H1 (cell line): ENCODE data around the gene PTBP3. TPM values are rescaled to one million over a fixed set of nuclear protein-coding genes. Genes with fewer than 3 reads are reported as not detected.

ENCODE experiments used
- CTCF ChIA-PET: fragments of 300-600 bp; sonication (Branson Sonifier 250); formaldehyde crosslinking; loops from one replicate; lab custom pipeline; 2021; ENCODE audit not compliant: partially characterized antibody; lab: Charles Lee
- POLR2A ChIA-PET: fragments of 300-600 bp; sonication (Branson Sonifier 250); formaldehyde crosslinking; loops from one replicate; lab custom pipeline; 2021; ENCODE audit warnings: inconsistent platforms; ENCODE audit not compliant: partially characterized antibody; lab: Charles Lee
- DNase-seq, 2 experiments: peaks; one replicate each; pipeline versions ENCODE4 v3.0.0 to v3.0.0-alpha.2; 2010 to 2022; ENCODE audit warnings: low spot score in 2 of 2, low read depth in 1 of 2, mixed read lengths in 1 of 2
- FAIRE-seq: peaks from 2 replicates; lab custom pipeline; 2011; peaks lifted over from hg19 to GRCh38; lab: Jason Lieb, UNC
- H2AFZ ChIP-seq: 2 replicates; pipeline ENCODE4 v1.8.1; 2012; ENCODE audit warnings: low read length, inconsistent platforms
- H2AK5ac ChIP-seq: 2 replicates; pipeline ENCODE4 v1.6.1; 2013; ENCODE audit warnings: low read depth, low read length
- H2BK120ac ChIP-seq: replicated peaks from 2 replicates; pipeline ENCODE3; 2013; ENCODE audit warnings: low read depth, low read length, inconsistent platforms
- H2BK12ac ChIP-seq: 2 replicates; pipeline ENCODE4 v1.6.1; 2013; ENCODE audit warnings: low read depth, low read length
- H2BK15ac ChIP-seq: 2 replicates; pipeline ENCODE4 v1.6.1; 2013; ENCODE audit warnings: low read length
- H2BK20ac ChIP-seq: 2 replicates; pipeline ENCODE4 v1.6.1; 2013; ENCODE audit warnings: low read length
- H2BK5ac ChIP-seq: 2 replicates; pipeline ENCODE4 v1.6.1; 2013; ENCODE audit warnings: low read depth, low read length
- H3K14ac ChIP-seq: 2 replicates; pipeline ENCODE4 v1.6.1; 2013; ENCODE audit warnings: inconsistent platforms; ENCODE audit not compliant: insufficient read length
- H3K18ac ChIP-seq: 2 replicates; pipeline ENCODE4 v1.6.1; 2013; ENCODE audit warnings: low read length; ENCODE audit errors: extremely low read depth
- H3K23ac ChIP-seq: 2 replicates; pipeline ENCODE4 v1.6.1; 2013; ENCODE audit warnings: inconsistent platforms; ENCODE audit not compliant: insufficient read length
- H3K23me2 ChIP-seq: 2 replicates; pipeline ENCODE4 v1.6.1; 2013; ENCODE audit warnings: low read depth, low read length
- H3K27ac ChIP-seq: 2 replicates; pipeline ENCODE4 v1.6.1; 2011; ENCODE audit warnings: low read depth, low read length, inconsistent platforms
- H3K27me3 ChIP-seq, 4 experiments: replicated peaks in 1 of 4; 1 replicate in 1 of 4; 2 replicates in 3 of 4; pipeline versions ENCODE4 v1.6.1 to v1.8.1; 2011 to 2013; ENCODE audit warnings: low read length in 3 of 4, mild to moderate bottlenecking in 3 of 4, inconsistent platforms in 2 of 4, mixed read lengths in 2 of 4, moderate library complexity in 1 of 4; ENCODE audit not compliant: control insufficient read depth in 3 of 4, insufficient read depth in 3 of 4; ENCODE audit errors: extremely low read depth in 1 of 4
- H3K36me3 ChIP-seq, 4 experiments: 2 replicates each; pipeline versions ENCODE4 v1.6.1 to v1.8.1; 2011 to 2013; ENCODE audit warnings: mild to moderate bottlenecking in 4 of 4, low read length in 3 of 4, moderate library complexity in 2 of 4, control low read depth in 1 of 4, inconsistent platforms in 1 of 4; ENCODE audit not compliant: insufficient read depth in 4 of 4, control insufficient read depth in 2 of 4
- H3K4ac ChIP-seq: replicated peaks from 2 replicates; pipeline ENCODE3; 2013; ENCODE audit warnings: low read length, low read depth, mixed read lengths, inconsistent platforms; ENCODE audit not compliant: insufficient read length
- H3K4me1 ChIP-seq, 4 experiments: replicated peaks in 1 of 4; 1 replicate in 1 of 4; 2 replicates in 3 of 4; pipeline versions ENCODE4 v1.6.1 to v1.8.1; 2011 to 2013; ENCODE audit warnings: low read length in 3 of 4, inconsistent platforms in 2 of 4, mixed read lengths in 1 of 4; ENCODE audit not compliant: insufficient read depth in 4 of 4, control insufficient read depth in 3 of 4
- H3K4me2 ChIP-seq, 2 experiments: 2 replicates each; pipeline versions ENCODE4 v1.6.1 to v1.8.1; 2011 to 2013; ENCODE audit warnings: low read depth in 2 of 2, low read length in 2 of 2, control low read depth in 1 of 2, inconsistent platforms in 1 of 2, mild to moderate bottlenecking in 1 of 2; ENCODE audit not compliant: insufficient read depth in 1 of 2
- H3K4me3 ChIP-seq, 4 experiments: fragments of 200-600, 300-600 bp in 1 of 4; sonication (generic), shearing (Covaris generic), sonication (Bioruptor Twin) in 1 of 4; 2 replicates each; pipeline versions ENCODE4 v1.5.1 to v1.8.1; 2011 to 2016; ENCODE audit warnings: low read length in 4 of 4, low read depth in 3 of 4, control low read depth in 2 of 4, inconsistent platforms in 2 of 4, mild to moderate bottlenecking in 2 of 4, mixed read lengths in 1 of 4, moderate library complexity in 1 of 4; ENCODE audit not compliant: insufficient read depth in 2 of 4; ENCODE audit errors: extremely low read depth in 1 of 4
- H3K56ac ChIP-seq: replicated peaks from 2 replicates; pipeline ENCODE3; 2013; ENCODE audit warnings: low read depth, mild to moderate bottlenecking, mixed read lengths, low read length, inconsistent platforms; ENCODE audit not compliant: insufficient read length
- H3K79me1 ChIP-seq: 2 replicates; pipeline ENCODE4 v1.6.1; 2013; ENCODE audit warnings: low read depth, low read length, control low read depth
- H3K79me2 ChIP-seq, 2 experiments: 2 replicates each; pipeline versions ENCODE4 v1.6.1 to v1.8.1; 2012 to 2013; ENCODE audit warnings: low read length in 2 of 2, mild to moderate bottlenecking in 2 of 2, inconsistent platforms in 1 of 2; ENCODE audit not compliant: insufficient read depth in 2 of 2, control insufficient read depth in 1 of 2
- H3K9ac ChIP-seq, 4 experiments: replicated peaks in 1 of 4; 1 replicate in 1 of 4; 2 replicates in 3 of 4; pipeline versions ENCODE4 v1.6.1 to v1.8.1; 2011 to 2013; ENCODE audit warnings: low read depth in 3 of 4, low read length in 3 of 4, control low read depth in 2 of 4, mild to moderate bottlenecking in 2 of 4, moderate library complexity in 2 of 4, inconsistent platforms in 1 of 4; ENCODE audit errors: extremely low read depth in 1 of 4
- H3K9me3 ChIP-seq, 2 experiments: 2 replicates each; pipeline versions ENCODE4 v1.6.1 to v1.8.1; 2012 to 2013; ENCODE audit warnings: mild to moderate bottlenecking in 2 of 2, moderate library complexity in 2 of 2, control low read depth in 1 of 2, inconsistent platforms in 1 of 2, low read depth in 1 of 2, low read length in 1 of 2, mixed read lengths in 1 of 2; ENCODE audit not compliant: insufficient read depth in 2 of 2
- H4K20me1 ChIP-seq, 2 experiments: replicated peaks in 1 of 2; 2 replicates each; pipeline versions ENCODE3 to v1.8.1; 2011 to 2013; ENCODE audit warnings: inconsistent platforms in 2 of 2, low read length in 2 of 2, mild to moderate bottlenecking in 1 of 2; ENCODE audit not compliant: insufficient read depth in 2 of 2, control insufficient read depth in 1 of 2
- H4K5ac ChIP-seq: 2 replicates; pipeline ENCODE4 v1.6.1; 2013; ENCODE audit warnings: low read length, low read depth, mixed read lengths, inconsistent platforms; ENCODE audit not compliant: insufficient read length
- H4K8ac ChIP-seq: 2 replicates; pipeline ENCODE4 v1.8.0; 2013; ENCODE audit warnings: mild to moderate bottlenecking, moderate library complexity, low read length, inconsistent platforms; ENCODE audit not compliant: insufficient read depth; ENCODE audit errors: extremely low read depth
- H4K91ac ChIP-seq: replicated peaks from 2 replicates; pipeline ENCODE3; 2013; ENCODE audit warnings: low read length, mixed read lengths, inconsistent platforms; ENCODE audit not compliant: insufficient read length
- HDAC6 ChIP-seq: IDR thresholded peaks from one replicate; pipeline ENCODE4 v1.7.1; 2012; ENCODE audit warnings: low read depth, mild to moderate bottlenecking, inconsistent platforms, low read length, moderate library complexity
- NANOG ChIP-seq: IDR thresholded peaks from 2 replicates; pipeline ENCODE4 v1.6.1; 2011; ENCODE audit warnings: low read length, low read depth, mild to moderate bottlenecking, inconsistent platforms; ENCODE audit not compliant: insufficient read depth, poor library complexity, severe bottlenecking
- SIRT6 ChIP-seq: IDR thresholded peaks from one replicate; pipeline ENCODE4 v1.7.1; 2012; ENCODE audit warnings: low read length, inconsistent platforms
- WGBS, 2 experiments: shearing (Covaris generic) in 1 of 2; methylation state at CpG; one replicate each; pipeline versions ENCODE4 v1.1.6 to v1.1.7; 2013 to 2015; ENCODE audit warnings: low lambda C conversion rate in 2 of 2, mixed read lengths in 2 of 2, inconsistent platforms in 1 of 2, low coverage in 1 of 2, missing lambda C conversion rate in 1 of 2; ENCODE audit not compliant: insufficient replicate concordance in 2 of 2, insufficient coverage in 1 of 2, insufficient read length in 1 of 2; ENCODE audit errors: extremely low coverage in 1 of 2, missing lambda C conversion rate in 1 of 2; 5-methylcytosine and 5-hydroxymethylcytosine counted together
- polyA plus RNA-seq, 7 experiments: library from polyadenylated mRNA; depleted of rRNA in 3 of 7; stranded (reverse) in 5 of 7; unstranded in 2 of 7; fragments of >200 nt in 5 of 7; fragments of 200-250 nt in 2 of 7; gene quantifications; 1 replicate in 5 of 7; 2 replicates in 1 of 7; 4 replicates in 1 of 7; pipeline versions ENCODE4 v1.2.1 to v1.2.3, GENCODE V29; 2011 to 2013; ENCODE audit warnings: missing spikeins in 2 of 7, mixed read lengths in 2 of 7
- total RNA-seq: library from RNA; stranded (reverse); fragmentation: NEBNext Ultra II Directional; extraction: Animal tissue kit (Norgen Biotek cat#: 25700); gene quantifications from 2 replicates; pipeline ENCODE4 v1.2.1, GENCODE V29; 2021

Gene PTBP3
- total and polyA plus RNA-seq, 2 of the 8 experiments (the other 6 are each of a cell fraction or from before 2014, with no cell fraction given), result 51.0 to 124 TPM

GRCh38 chr9:112252194-112252593, 81.2 kb downstream of the PTBP3 start:
- ChIA-PET CTCF (no interaction called here), POLR2A (interaction anchor here (0.6 kb wide), 1 partner anchor 20 kb away, joined by 3 read pairs; no protein-coding TSS in a partner anchor)
- Histone ChIP-seq H3K56ac (no peak overlapping the region), H4K5ac (no peak overlapping the region), H4K91ac (no peak overlapping the region), H4K8ac (no peak overlapping the region), H3K4ac (no peak overlapping the region), H3K23ac (no peak overlapping the region), H3K18ac (no peak overlapping the region), H2BK15ac (no peak overlapping the region), H3K79me1 (no peaks in the 10 kb centered on the region), H3K9ac (no peak overlapping the region), H3K9me3 (no peaks in the 10 kb centered on the region), H3K14ac (no peak overlapping the region), H2AFZ (no peak overlapping the region), H2BK5ac (no peak overlapping the region), H3K27ac (no peak overlapping the region), H2AK5ac (no peak overlapping the region), H3K23me2 (no peaks in the 10 kb centered on the region), H3K4me3 (no peak overlapping the region), H2BK20ac (no peak overlapping the region), H3K4me1 (no peaks in the 10 kb centered on the region), H3K79me2 (no peaks in the 10 kb centered on the region), H3K36me3 (peaks cover 0 to 3% (median 0%) of the 10 kb centered on the region in 4 experiments; a peak in 2 of 8 replicates), H3K27me3 (no peaks in the 10 kb centered on the region), H2BK12ac (no peak overlapping the region), H4K20me1 (no peaks in the 10 kb centered on the region), H2BK120ac (no peak overlapping the region), H3K4me2 (no peak overlapping the region)
- DNase-seq (no peak), FAIRE-seq (no peak)
- WGBS, 2 experiments, result 91% methylated on average over 5 of the region's 5 CpGs; no CpG with 5 or more reads in 1 of the 2 experiments
- TF ChIP-seq HDAC6, result no peak
- no peak for TF ChIP-seq SIRT6
- no peak for TF ChIP-seq NANOG
